Naive thymus-derived CD8-positive, alpha-beta T cell (primary cell): ENCODE data around the gene FABP2. TPM values are rescaled to one million over a fixed set of nuclear protein-coding genes. Genes with fewer than 3 reads are reported as not detected.
"Not testable (repeated sequence)": the region's sequence is repeated elsewhere in the genome, so short reads cannot be mapped to it uniquely, and the experiment has no call there.

Experiments used
- ATAC-seq, 2 donors: fragments of 150-1000 bp; cut with Tn5 transposase in 1 of 2; sonication (Bioruptor Pico), chemical (Tn5 transposase) in 1 of 2; 1 replicate in 1 of 2; 2 replicates in 1 of 2; pipeline ENCODE4 v1.10.0; 2021; ENCODE audit warnings: mild to moderate bottlenecking in 2 of 2, moderate library complexity in 2 of 2
- POLR2A ChIA-PET: fragments of 350-600 bp; sonication (Branson Sonifier 250); formaldehyde crosslinking; loops from one replicate; lab custom pipeline; 2021; ENCODE audit warnings: antibody characterized with exemption; lab: Charles Lee
- DNase-seq, 10 donors: peaks; one replicate each; pipeline versions ENCODE4 v3.0.0 to v3.0.0-alpha.2; 2020 to 2022
- H3K27ac Mint-ChIP-seq, 10 donors: one replicate each; pipeline ENCODE4 v1.8.0; 2020 to 2022; ENCODE audit warnings: mild to moderate bottlenecking in 10 of 10, mixed read lengths in 10 of 10, moderate library complexity in 4 of 10, inconsistent platforms in 1 of 10
- H3K27me3 Mint-ChIP-seq, 5 donors: one replicate each; pipeline ENCODE4 v1.8.0; 2021 to 2022; ENCODE audit warnings: mixed read lengths in 5 of 5
- H3K36me3 Mint-ChIP-seq, 3 donors: one replicate each; pipeline ENCODE4 v1.8.0; 2020 to 2022; ENCODE audit warnings: mixed read lengths in 3 of 3, mild to moderate bottlenecking in 2 of 3, inconsistent platforms in 1 of 3
- H3K4me1 Mint-ChIP-seq, 4 donors: one replicate each; pipeline ENCODE4 v1.8.0; 2021 to 2022; ENCODE audit warnings: mixed read lengths in 4 of 4
- H3K4me3 Mint-ChIP-seq, 10 donors: one replicate each; pipeline ENCODE4 v1.8.0; 2020 to 2022; ENCODE audit warnings: mild to moderate bottlenecking in 10 of 10, mixed read lengths in 10 of 10, moderate library complexity in 6 of 10, inconsistent platforms in 1 of 10
- H3K9me3 Mint-ChIP-seq, 9 donors: one replicate each; pipeline ENCODE4 v1.8.0; 2020 to 2022; ENCODE audit warnings: mixed read lengths in 9 of 9, mild to moderate bottlenecking in 3 of 9, inconsistent platforms in 1 of 9, moderate library complexity in 1 of 9
- polyA plus RNA-seq, 3 donors: library from polyadenylated mRNA; unstranded; fragments of 300-500 nt; fragmentation: Illumina TruSeq; gene quantifications; one replicate each; pipeline ENCODE4 v1.2.3, GENCODE V29; 2021
- total RNA-seq, 8 experiments: library from RNA in 2 of 8; stranded (reverse) in 2 of 8; gene quantifications; one replicate each; pipeline ENCODE4 v1.2.3 and lab custom pipeline; 2021 to 2026

The FABP2 gene
- total and polyA plus RNA-seq, 5 experiments from 2014 or later = 0.09 to 0.47 (median 0.15) TPM; not detected in 1

DNA sequence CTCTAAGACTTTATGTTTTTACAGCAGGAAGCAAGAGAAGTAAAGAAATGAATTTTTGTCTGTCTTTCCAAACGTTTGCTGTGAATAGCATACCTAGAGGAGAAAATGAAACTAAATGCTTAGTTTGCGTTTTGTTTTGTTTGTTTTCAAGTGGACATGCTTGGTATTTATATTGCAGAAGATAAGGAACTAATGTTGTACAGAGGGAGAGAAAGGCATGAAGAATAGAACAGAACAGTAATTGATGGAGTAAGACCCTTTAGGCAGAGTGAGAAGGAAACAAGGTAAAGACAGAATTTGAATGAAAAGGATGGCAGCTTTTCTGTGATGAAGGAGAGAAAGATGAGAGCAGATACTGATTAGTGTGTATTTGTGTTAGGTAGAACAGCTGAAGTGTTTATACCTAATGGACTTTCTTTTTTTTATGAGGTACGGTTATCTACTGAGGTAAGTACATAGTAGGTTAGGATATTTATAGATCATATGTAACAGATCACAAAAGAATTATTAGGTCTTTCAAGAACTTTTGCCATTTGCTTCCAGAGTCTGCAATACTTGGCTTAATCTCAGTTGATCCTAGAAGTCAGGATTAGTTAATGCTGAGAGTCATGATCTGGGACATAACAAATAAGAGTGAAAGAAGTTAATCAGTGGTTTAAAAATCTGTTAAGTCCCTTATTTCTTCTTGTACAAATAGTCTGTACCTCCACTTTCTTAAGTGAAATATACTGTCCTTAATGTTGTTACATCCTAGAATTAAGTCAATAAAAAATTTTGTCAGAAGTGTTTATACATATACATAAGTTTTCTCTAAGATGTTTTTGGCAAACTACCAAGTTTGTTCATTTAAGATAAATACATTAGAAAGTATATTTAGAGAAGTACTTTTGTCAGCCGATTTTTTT lies 36.8 kb downstream of the FABP2 start:
- peaks cover 0 to 12% (median 5%) of the 10 kb centered on the region in 3 donors for H3K36me3 Mint-ChIP-seq
- peak in 1 of 2 donors; percentile 42 for ATAC-seq
- no peaks in the 10 kb centered on the region for H3K27me3 Mint-ChIP-seq
- POLR2A ChIA-PET = no interaction called here
- H3K4me1 Mint-ChIP-seq = peaks cover 18 to 41% (median 32%) of the 10 kb centered on the region in 4 donors
- peak in 1 of 10 donors; percentile 12 for DNase-seq
- no peaks in the 10 kb centered on the region for H3K9me3 Mint-ChIP-seq
- peak overlapping the region; percentile 10 to 70 (median 52) for H3K4me3 Mint-ChIP-seq
- H3K27ac Mint-ChIP-seq = peak overlapping the region; percentile 33 to 88 (median 62)

DNA sequence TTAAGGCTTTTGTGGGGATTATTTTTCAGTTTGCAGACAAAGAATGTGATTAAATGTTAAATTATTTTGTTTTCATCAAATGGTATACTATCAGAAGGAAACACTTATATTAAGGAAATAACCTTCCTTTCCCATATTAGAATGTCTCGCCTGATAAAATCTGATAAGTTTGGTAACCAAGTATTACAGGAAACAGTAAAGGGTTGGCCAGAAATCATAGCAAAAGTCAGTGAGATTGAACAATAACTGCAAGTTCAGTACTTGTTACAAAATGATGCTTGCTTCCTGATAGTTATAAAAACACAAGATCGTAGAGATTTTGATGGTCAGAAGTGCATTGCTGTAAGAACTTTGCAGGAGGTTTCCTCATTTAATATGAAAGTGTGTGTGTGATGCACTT lies 40.5 kb downstream of the FABP2 start:
- Mint-ChIP-seq H3K9me3 (no peaks in the 10 kb centered on the region), H3K27me3 (no peaks in the 10 kb centered on the region), H3K4me1 (peaks cover 22 to 46% (median 36%) of the 10 kb centered on the region in 4 donors), H3K27ac (peak overlapping the region in 3 of 10 donors; percentile 2 to 37 (median 5)), H3K36me3 (peaks cover 0 to 13% (median 8%) of the 10 kb centered on the region in 3 donors), H3K4me3 (no peak overlapping the region)
- DNase-seq = no peak
- ATAC-seq = no peak
- POLR2A ChIA-PET = no interaction called here

DNA sequence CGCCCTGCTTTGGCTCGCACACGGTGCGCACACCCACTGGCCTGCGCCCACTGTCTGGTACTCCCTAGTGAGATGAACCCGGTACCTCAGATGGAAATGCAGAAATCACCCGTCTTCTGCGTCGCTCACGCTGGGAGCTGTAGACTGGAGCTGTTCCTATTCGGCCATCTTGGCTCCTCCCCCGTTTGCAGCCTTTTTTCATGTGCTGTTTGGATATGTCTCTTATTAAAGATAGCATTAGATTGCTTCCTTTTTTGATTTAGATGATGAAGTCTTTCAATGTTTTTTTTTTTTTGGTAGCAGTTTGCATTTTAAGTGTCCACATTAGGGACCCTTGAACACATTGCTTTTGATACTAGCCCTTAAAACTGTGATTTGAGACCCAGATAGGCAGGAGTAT lies 42.0 kb downstream of the FABP2 start:
- H3K27me3 Mint-ChIP-seq, DNase-seq, H3K9me3 Mint-ChIP-seq, ATAC-seq, POLR2A ChIA-PET: not testable (repeated sequence)
- Mint-ChIP-seq H3K36me3 (peaks cover 0 to 15% (median 10%) of the 10 kb centered on the region in 3 donors), H3K4me3 (peak overlapping the region in 1 of 10 donors; percentile 26), H3K27ac (peak overlapping the region in 2 of 10 donors; percentile 19 to 86), H3K4me1 (peaks cover 21 to 39% (median 31%) of the 10 kb centered on the region in 4 donors)

GRCh38 chr4:119279541-119279940 lies 42.4 kb downstream of the FABP2 start:
- H3K27ac Mint-ChIP-seq, ATAC-seq, H3K9me3 Mint-ChIP-seq, POLR2A ChIA-PET, H3K4me3 Mint-ChIP-seq, H3K27me3 Mint-ChIP-seq, DNase-seq: not testable (repeated sequence)
- peaks cover 0 to 15% (median 10%) of the 10 kb centered on the region in 3 donors for H3K36me3 Mint-ChIP-seq
- H3K4me1 Mint-ChIP-seq = peaks cover 19 to 36% (median 28%) of the 10 kb centered on the region in 4 donors

GRCh38 chr4:119271361-119272085 lies 50.4 kb downstream of the FABP2 start:
- Mint-ChIP-seq H3K9me3 (peaks cover 0 to 1% (median 0%) of the 10 kb centered on the region in 9 donors), H3K27ac (peak overlapping the region in 2 of 10 donors; percentile 17 to 65), H3K4me3 (no peak overlapping the region), H3K36me3 (peaks cover 11 to 64% (median 37%) of the 10 kb centered on the region in 3 donors), H3K4me1 (peaks cover 0 to 8% (median 0%) of the 10 kb centered on the region in 4 donors), H3K27me3 (no peaks in the 10 kb centered on the region)
- ATAC-seq = no peak
- DNase-seq = no peak
- POLR2A ChIA-PET = no interaction called here

DNA sequence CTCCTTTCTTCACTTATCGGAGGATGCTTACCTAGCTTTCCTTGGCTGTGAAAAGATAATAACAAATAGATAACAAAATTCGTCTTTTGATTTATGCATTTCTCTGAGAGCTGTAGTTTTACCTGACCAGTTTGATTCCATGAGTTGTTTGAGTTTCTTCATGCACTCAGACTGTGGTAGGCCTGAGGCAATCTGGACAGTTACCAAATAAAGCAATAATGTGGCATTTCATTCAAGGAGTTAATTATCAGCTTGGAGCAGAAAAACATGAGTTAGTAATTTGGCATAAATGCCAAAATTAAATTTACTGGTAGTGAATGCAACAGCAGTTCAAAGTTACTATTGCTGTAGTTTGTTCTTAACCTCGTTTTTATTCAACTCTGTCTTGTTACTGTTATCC lies 53.5 kb downstream of the FABP2 start:
- peaks cover 20 to 73% (median 55%) of the 10 kb centered on the region in 3 donors for H3K36me3 Mint-ChIP-seq
- POLR2A ChIA-PET = no interaction called here
- peaks cover 0 to 16% (median 0%) of the 10 kb centered on the region in 4 donors for H3K4me1 Mint-ChIP-seq
- DNase-seq (no peak), ATAC-seq (no peak)
- H3K27ac Mint-ChIP-seq = peak overlapping the region in 1 of 10 donors; percentile 5
- peaks cover 0 to 3% (median 0%) of the 10 kb centered on the region in 9 donors for H3K9me3 Mint-ChIP-seq
- H3K27me3 Mint-ChIP-seq = no peaks in the 10 kb centered on the region
- H3K4me3 Mint-ChIP-seq = no peak overlapping the region

Other genes starting within 250 kb of the FABP2 start
- not detected for gene MYOZ2, start 186.3 kb downstream of the FABP2 start, total RNA-seq
- not detected for gene MYOZ2, start 186.3 kb downstream of the FABP2 start, polyA plus RNA-seq
- 10 to 100 TPM; 29.5 to 31.3 TPM for gene USP53, start 109.4 kb downstream of the FABP2 start, total RNA-seq
- 10 to 100 TPM in 2 of 3 donors, 1 to 10 TPM in 1; 6.5 to 23.5 (median 12.5) TPM for gene USP53, start 109.4 kb downstream of the FABP2 start, polyA plus RNA-seq